HEK293 (cell line): ENCODE data around the gene GPX4.

Experiments
- GFI1B ChIP-seq: fragments of 450-650 bp; formaldehyde crosslinking; IDR thresholded peaks from 2 replicates; pipeline ENCODE4 v1.5.1; 2016; ENCODE audit warnings: missing biosample characterization, missing genetic modification characterization
- GLIS2 ChIP-seq: fragments of 450-650 bp; formaldehyde crosslinking; IDR thresholded peaks from 2 replicates; pipeline ENCODE4 v1.5.1; 2016; ENCODE audit warnings: missing biosample characterization, missing genetic modification characterization
- HOXC10 ChIP-seq: sonication (generic); formaldehyde crosslinking; IDR thresholded peaks from 2 replicates; pipeline ENCODE4 v1.8.1; 2023; ENCODE audit warnings: mild to moderate bottlenecking, missing genetic modification reagents
- HOXD13 ChIP-seq: sonication (generic); formaldehyde crosslinking; IDR thresholded peaks from 2 replicates; pipeline ENCODE4 v1.8.0; 2022; ENCODE audit warnings: missing genetic modification reagents, borderline replicate concordance
- SALL2 ChIP-seq: fragments of 450-650 bp; formaldehyde crosslinking; IDR thresholded peaks from 2 replicates; pipeline ENCODE4 v1.5.0; 2017; ENCODE audit warnings: missing biosample characterization, mild to moderate bottlenecking, missing genetic modification characterization, borderline replicate concordance
- TCF7L2 ChIP-seq: IDR thresholded peaks from 2 replicates; pipeline ENCODE4 v1.6.1; 2011; ENCODE audit warnings: low read depth, mild to moderate bottlenecking, inconsistent platforms, low read length, moderate library complexity, borderline replicate concordance
- YY1 ChIP-seq: fragments of 450-650 bp; formaldehyde crosslinking; IDR thresholded peaks from 2 replicates; pipeline ENCODE4 v1.5.1; 2018; ENCODE audit warnings: missing biosample characterization, missing genetic modification characterization
- ZBTB21 ChIP-seq: fragments of 450-650 bp; formaldehyde crosslinking; IDR thresholded peaks from 2 replicates; pipeline ENCODE4 v1.5.1; 2017; ENCODE audit warnings: missing biosample characterization, missing genetic modification characterization
- ZEB2 ChIP-seq: fragments of 450-650 bp; formaldehyde crosslinking; IDR thresholded peaks from 2 replicates; pipeline ENCODE4 v1.5.1; 2016; ENCODE audit warnings: missing biosample characterization, missing genetic modification characterization
- ZFP3 ChIP-seq: fragments of 450-650 bp; formaldehyde crosslinking; IDR thresholded peaks from 2 replicates; pipeline ENCODE4 v1.5.1; 2016; ENCODE audit warnings: low read depth, missing biosample characterization, missing genetic modification characterization
- ZFP69B ChIP-seq: fragments of 450-650 bp; formaldehyde crosslinking; IDR thresholded peaks from 2 replicates; pipeline ENCODE4 v1.5.1; 2016; ENCODE audit warnings: missing biosample characterization, missing genetic modification characterization
- ZIC2 ChIP-seq: fragments of 450-650 bp; formaldehyde crosslinking; IDR thresholded peaks from 2 replicates; pipeline ENCODE4 v1.5.1; 2016; ENCODE audit warnings: missing biosample characterization, missing genetic modification characterization
- ZNF114 ChIP-seq: fragments of 450-650 bp; formaldehyde crosslinking; IDR thresholded peaks from 2 replicates; pipeline ENCODE4 v1.5.0; 2017; ENCODE audit warnings: missing biosample characterization, missing genetic modification characterization
- ZNF138 ChIP-seq: fragments of 450-650 bp; formaldehyde crosslinking; IDR thresholded peaks from 2 replicates; pipeline ENCODE4 v1.5.1; 2016; ENCODE audit warnings: missing biosample characterization, missing genetic modification characterization, borderline replicate concordance
- ZNF140 ChIP-seq: fragments of 450-650 bp; formaldehyde crosslinking; IDR thresholded peaks from 2 replicates; pipeline ENCODE4 v1.5.1; 2016; ENCODE audit warnings: missing biosample characterization, missing genetic modification characterization
- ZNF146 ChIP-seq: fragments of 450-650 bp; formaldehyde crosslinking; IDR thresholded peaks from 2 replicates; pipeline ENCODE4 v1.5.1; 2016; ENCODE audit warnings: missing biosample characterization, missing genetic modification characterization
- ZNF211 ChIP-seq: fragments of 450-650 bp; formaldehyde crosslinking; IDR thresholded peaks from 2 replicates; pipeline ENCODE4 v1.5.1; 2016; ENCODE audit warnings: low read depth, missing biosample characterization, missing genetic modification characterization
- ZNF239 ChIP-seq: fragments of 450-650 bp; formaldehyde crosslinking; IDR thresholded peaks from 2 replicates; pipeline ENCODE4 v1.5.1; 2016; ENCODE audit warnings: missing biosample characterization, missing genetic modification characterization
- ZNF514 ChIP-seq: fragments of 450-650 bp; formaldehyde crosslinking; IDR thresholded peaks from 2 replicates; pipeline ENCODE4 v1.5.1; 2016; ENCODE audit warnings: missing biosample characterization, missing genetic modification characterization
- ZNF76 ChIP-seq: fragments of 450-650 bp; formaldehyde crosslinking; IDR thresholded peaks from 2 replicates; pipeline ENCODE4; 2016; ENCODE audit warnings: low read depth, missing biosample characterization, missing genetic modification characterization, borderline replicate concordance
- ZNF791 ChIP-seq: fragments of 450-650 bp; formaldehyde crosslinking; IDR thresholded peaks from 2 replicates; pipeline ENCODE4 v1.5.1; 2016; ENCODE audit warnings: missing biosample characterization, missing genetic modification characterization
- ZNF830 ChIP-seq: fragments of 450-650 bp; IDR thresholded peaks from 2 replicates; pipeline ENCODE4 v1.5.0; 2018; ENCODE audit warnings: missing biosample characterization, missing genetic modification characterization, low read depth, mild to moderate bottlenecking, moderate library complexity
- ZSCAN30 ChIP-seq: fragments of 450-650 bp; IDR thresholded peaks from 2 replicates; pipeline ENCODE4 v1.5.1; 2018; ENCODE audit warnings: missing biosample characterization, mild to moderate bottlenecking, missing genetic modification characterization, moderate library complexity
- TF ChIP-seq, protein P1 (sequence below): fragments of 450-650 bp; formaldehyde crosslinking; IDR thresholded peaks from 2 replicates; pipeline ENCODE4 v1.5.1; 2016; ENCODE audit warnings: missing biosample characterization, missing genetic modification characterization
- TF ChIP-seq, protein P2 (sequence below): fragments of 450-650 bp; formaldehyde crosslinking; IDR thresholded peaks from 2 replicates; pipeline ENCODE4 v1.5.1; 2016; ENCODE audit warnings: missing biosample characterization, missing genetic modification characterization
- TF ChIP-seq, protein P3 (sequence below): fragments of 450-650 bp; formaldehyde crosslinking; IDR thresholded peaks from 2 replicates; pipeline ENCODE4 v1.5.1; 2017; ENCODE audit warnings: missing biosample characterization, missing genetic modification characterization
- TF ChIP-seq, protein P4 (sequence below): fragments of 450-650 bp; formaldehyde crosslinking; IDR thresholded peaks from 2 replicates; pipeline ENCODE4 v1.5.1; 2017; ENCODE audit warnings: missing biosample characterization, missing genetic modification characterization
- TF ChIP-seq, protein P5 (sequence below): fragments of 450-650 bp; formaldehyde crosslinking; IDR thresholded peaks from 2 replicates; pipeline ENCODE4 v1.5.1; 2016; ENCODE audit warnings: missing biosample characterization, missing genetic modification characterization

The GPX4 gene

DNA sequence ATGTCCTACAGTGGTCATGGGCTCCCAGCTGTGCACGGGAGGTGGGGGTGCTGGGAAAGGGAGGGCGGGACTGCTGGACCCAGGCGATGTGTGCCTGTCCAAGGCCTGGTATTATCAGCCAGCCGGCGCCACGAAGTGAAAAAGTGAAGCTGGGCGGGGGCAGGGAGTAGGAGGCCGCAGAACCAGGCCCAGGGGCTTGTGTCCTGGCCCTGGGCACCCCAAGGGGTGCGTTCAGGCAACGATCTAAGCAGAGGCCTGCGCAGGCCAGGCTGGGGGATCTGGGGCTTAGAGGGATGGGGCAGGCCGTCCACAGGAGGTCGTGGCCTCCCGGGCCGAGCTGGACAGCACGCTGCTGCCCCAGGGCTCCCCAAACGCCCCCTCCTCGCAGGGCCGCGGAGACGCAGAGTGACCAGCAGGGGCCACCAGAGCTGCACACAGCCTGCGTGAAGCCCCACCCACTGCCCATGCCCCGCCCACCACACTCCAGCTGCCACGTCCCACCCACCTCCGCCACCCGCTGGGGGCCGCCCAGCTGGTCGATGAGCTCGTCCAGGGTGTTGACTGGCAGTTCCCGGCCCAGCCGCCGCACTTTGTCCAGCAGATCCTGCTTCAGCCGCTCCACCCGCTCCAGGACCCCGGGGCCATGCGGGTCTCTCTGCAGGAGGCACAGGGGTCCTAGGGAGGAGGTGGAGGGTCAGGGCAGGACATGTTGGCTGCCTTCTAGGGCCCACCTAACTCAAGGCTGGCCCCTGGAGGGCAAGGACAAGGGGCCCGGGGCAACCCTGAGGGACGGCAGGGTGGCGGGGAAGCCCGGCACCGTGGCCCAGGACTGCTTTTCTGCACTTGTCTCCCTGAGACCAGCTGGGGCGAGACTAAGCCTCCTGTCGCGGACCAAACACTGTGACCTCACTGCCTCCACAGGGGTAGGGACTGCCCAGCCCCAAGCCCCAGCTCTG is 9.5 kb downstream of the GPX4 start (continued):
- TF ChIP-seq, protein P1, sequence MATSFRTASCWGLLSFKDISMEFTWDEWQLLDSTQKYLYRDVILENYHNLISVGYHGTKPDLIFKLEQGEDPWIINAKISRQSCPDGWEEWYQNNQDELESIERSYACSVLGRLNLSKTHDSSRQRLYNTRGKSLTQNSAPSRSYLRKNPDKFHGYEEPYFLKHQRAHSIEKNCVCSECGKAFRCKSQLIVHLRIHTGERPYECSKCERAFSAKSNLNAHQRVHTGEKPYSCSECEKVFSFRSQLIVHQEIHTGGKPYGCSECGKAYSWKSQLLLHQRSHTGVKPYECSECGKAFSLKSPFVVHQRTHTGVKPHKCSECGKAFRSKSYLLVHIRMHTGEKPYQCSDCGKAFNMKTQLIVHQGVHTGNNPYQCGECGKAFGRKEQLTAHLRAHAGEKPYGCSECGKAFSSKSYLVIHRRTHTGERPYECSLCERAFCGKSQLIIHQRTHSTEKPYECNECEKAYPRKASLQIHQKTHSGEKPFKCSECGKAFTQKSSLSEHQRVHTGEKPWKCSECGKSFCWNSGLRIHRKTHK (tag by site-specific recombination): no peak
- TF ChIP-seq TCF7L2 (no peak), ZNF114 (no peak), ZNF146 (tag by site-specific recombination) (no peak), HOXC10 (CRISPR knock-in tag) (no peak), ZFP69B (tag by site-specific recombination) (peak; percentile 33; the same call in 1 of the 2 replicates), ZNF140 (no peak), GLIS2 (tag by site-specific recombination) (peak; percentile 78), SALL2 (tag by site-specific recombination) (no peak), ZNF211 (no peak), HOXD13 (CRISPR knock-in tag) (no peak), GFI1B (tag by site-specific recombination) (no peak), ZNF138 (tag by site-specific recombination) (no peak), ZIC2 (tag by site-specific recombination) (peak; percentile 95), ZSCAN30 (tag by site-specific recombination) (no peak), ZBTB21 (0 out of 2 replicates have a peak, but pooled peaks have one; percentile 23), YY1 (tag by site-specific recombination) (no peak), ZNF239 (tag by site-specific recombination) (no peak), ZNF830 (tag by site-specific recombination) (no peak), ZEB2 (tag by site-specific recombination) (peak; percentile 57), ZNF76 (tag by site-specific recombination) (peak; percentile 25; the same call in 1 of the 2 replicates), ZNF514 (tag by site-specific recombination) (no peak), ZFP3 (tag by site-specific recombination) (no peak), ZNF791 (no peak)
- TF ChIP-seq, protein P2, sequence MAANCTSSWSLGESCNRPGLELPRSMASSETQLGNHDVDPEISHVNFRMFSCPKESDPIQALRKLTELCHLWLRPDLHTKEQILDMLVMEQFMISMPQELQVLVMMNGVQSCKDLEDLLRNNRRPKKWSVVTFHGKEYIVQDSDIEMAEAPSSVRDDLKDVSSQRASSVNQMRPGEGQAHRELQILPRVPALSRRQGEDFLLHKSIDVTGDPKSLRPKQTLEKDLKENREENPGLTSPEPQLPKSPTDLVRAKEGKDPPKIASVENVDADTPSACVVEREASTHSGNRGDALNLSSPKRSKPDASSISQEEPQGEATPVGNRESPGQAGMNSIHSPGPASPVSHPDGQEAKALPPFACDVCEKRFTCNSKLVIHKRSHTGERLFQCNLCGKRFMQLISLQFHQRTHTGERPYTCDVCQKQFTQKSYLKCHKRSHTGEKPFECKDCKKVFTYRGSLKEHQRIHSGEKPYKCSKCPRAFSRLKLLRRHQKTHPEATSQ (tag by site-specific recombination): no peak
- TF ChIP-seq, protein P3, sequence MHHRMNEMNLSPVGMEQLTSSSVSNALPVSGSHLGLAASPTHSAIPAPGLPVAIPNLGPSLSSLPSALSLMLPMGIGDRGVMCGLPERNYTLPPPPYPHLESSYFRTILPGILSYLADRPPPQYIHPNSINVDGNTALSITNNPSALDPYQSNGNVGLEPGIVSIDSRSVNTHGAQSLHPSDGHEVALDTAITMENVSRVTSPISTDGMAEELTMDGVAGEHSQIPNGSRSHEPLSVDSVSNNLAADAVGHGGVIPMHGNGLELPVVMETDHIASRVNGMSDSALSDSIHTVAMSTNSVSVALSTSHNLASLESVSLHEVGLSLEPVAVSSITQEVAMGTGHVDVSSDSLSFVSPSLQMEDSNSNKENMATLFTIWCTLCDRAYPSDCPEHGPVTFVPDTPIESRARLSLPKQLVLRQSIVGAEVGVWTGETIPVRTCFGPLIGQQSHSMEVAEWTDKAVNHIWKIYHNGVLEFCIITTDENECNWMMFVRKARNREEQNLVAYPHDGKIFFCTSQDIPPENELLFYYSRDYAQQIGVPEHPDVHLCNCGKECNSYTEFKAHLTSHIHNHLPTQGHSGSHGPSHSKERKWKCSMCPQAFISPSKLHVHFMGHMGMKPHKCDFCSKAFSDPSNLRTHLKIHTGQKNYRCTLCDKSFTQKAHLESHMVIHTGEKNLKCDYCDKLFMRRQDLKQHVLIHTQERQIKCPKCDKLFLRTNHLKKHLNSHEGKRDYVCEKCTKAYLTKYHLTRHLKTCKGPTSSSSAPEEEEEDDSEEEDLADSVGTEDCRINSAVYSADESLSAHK (tag by site-specific recombination): no peak; the same call in 1 of the 2 replicates
- TF ChIP-seq, protein P4, sequence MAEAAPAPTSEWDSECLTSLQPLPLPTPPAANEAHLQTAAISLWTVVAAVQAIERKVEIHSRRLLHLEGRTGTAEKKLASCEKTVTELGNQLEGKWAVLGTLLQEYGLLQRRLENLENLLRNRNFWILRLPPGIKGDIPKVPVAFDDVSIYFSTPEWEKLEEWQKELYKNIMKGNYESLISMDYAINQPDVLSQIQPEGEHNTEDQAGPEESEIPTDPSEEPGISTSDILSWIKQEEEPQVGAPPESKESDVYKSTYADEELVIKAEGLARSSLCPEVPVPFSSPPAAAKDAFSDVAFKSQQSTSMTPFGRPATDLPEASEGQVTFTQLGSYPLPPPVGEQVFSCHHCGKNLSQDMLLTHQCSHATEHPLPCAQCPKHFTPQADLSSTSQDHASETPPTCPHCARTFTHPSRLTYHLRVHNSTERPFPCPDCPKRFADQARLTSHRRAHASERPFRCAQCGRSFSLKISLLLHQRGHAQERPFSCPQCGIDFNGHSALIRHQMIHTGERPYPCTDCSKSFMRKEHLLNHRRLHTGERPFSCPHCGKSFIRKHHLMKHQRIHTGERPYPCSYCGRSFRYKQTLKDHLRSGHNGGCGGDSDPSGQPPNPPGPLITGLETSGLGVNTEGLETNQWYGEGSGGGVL (tag by site-specific recombination): no peak
- TF ChIP-seq, protein P5, sequence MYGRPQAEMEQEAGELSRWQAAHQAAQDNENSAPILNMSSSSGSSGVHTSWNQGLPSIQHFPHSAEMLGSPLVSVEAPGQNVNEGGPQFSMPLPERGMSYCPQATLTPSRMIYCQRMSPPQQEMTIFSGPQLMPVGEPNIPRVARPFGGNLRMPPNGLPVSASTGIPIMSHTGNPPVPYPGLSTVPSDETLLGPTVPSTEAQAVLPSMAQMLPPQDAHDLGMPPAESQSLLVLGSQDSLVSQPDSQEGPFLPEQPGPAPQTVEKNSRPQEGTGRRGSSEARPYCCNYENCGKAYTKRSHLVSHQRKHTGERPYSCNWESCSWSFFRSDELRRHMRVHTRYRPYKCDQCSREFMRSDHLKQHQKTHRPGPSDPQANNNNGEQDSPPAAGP: peak; percentile 85; the same call in 1 of the 2 replicates
